ENCODE measurements around the gene NEDD4. TPM values are rescaled to one million over a fixed set of nuclear protein-coding genes. Genes with fewer than 3 reads are reported as not detected.

Gene NEDD4
- total RNA-seq, 1 donor from 2014 or later, result 60.7 TPM

GRCh38 chr15:55784286-55784685 lies 209.1 kb downstream of the NEDD4 start:
- peak; percentile 55 for DNase-seq (ENCODE audit: low spot score)

DNA sequence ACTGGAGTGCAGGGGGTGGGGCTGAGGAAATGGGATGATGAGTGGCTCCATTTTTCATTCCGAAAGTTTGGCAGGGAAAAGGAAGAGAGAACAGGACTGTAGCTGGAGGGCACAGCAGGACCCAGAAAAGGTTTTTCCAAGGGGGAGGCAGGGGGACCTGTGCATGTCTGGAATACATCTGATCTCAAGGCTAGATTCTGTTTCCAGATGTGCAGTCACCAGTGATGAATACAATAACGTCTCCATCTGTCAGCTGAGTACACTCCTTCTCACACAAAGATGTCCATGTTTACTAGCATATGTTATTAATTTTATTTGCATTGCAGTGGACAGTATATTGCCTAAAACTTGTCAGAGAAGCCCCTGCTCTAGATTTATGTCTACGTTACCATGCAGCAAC lies 210.5 kb downstream of the NEDD4 start:
- peak; percentile 30 for DNase-seq (ENCODE audit: low spot score)

DNA sequence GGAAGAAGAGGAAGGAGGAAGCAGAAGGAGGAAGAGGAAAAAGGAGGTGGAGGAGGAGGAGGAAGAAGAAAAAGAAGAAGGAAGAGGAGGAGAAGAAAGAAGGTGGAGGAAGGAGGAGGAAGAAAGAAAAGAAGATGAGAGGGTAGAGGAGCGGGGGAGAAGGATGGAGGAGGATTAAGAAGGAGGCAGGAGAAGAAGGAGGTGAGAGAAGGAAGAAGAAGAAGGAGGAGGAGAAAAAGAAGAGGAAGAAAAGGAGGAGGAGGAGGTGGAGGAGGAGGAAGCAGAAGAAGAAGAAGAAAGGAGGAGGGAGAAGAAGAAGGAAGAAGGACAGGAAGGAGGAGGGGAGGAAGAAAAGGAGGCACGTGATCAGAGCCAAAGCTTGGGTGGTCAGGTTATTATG lies 213.1 kb downstream of the NEDD4 start:
- no peak for DNase-seq (ENCODE audit: low spot score)

DNA sequence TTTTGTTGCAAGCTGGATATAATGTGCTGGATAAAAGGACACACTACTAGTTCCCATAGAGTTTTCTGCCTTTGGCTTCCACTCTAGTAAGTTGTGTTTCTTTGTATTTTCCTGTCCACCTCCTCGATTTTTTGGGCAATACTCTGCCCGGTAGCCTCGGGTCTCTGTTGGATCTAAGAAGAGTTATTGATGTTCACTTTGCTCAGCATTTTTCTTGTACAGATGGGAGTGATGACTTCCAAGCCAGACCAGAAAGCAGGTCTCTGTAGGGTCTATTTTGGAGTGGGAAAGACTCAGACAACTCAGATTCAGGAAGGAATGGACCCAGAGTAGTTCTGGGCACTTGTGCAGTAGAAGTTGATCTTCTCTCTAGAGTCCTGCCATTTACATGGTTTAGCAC lies 214.5 kb downstream of the NEDD4 start:
- no peak for DNase-seq (ENCODE audit: low spot score)
